Panc1 (cell line): ENCODE data around the gene CAMSAP2. TPM values are rescaled to one million over a fixed set of nuclear protein-coding genes. Genes with fewer than 3 reads are reported as not detected.

Experiments used
- ATAC-seq: fragments of 200-7000 bp; cut with Tn5 transposase; 2 replicates; pipeline ENCODE4 v1.9.1; 2020; ENCODE audit warnings: mild to moderate bottlenecking, moderate library complexity
- BruUV-seq: library from RNA; stranded (reverse); fragments of 400-500 nt; replicated peaks from 2 replicates; lab custom pipeline; 2021; lab: Mats Ljungman, UMichigan
- CTCF ChIA-PET: fragments of 300-600 bp; sonication (Branson Sonifier 250); formaldehyde crosslinking; loops from one replicate; lab custom pipeline; 2022; ENCODE audit warnings: antibody characterized with exemption; lab: Charles Lee
- POLR2A ChIA-PET: fragments of 300-600 bp; sonication (Branson Sonifier 250); formaldehyde crosslinking; loops from one replicate; lab custom pipeline; 2022; ENCODE audit warnings: antibody characterized with exemption; lab: Charles Lee
- DNase-seq: peaks from one replicate; pipeline ENCODE4 v3.0.0-alpha.2; 2010; ENCODE audit warnings: low read depth, low spot score
- H3K27ac ChIP-seq: 2 replicates; pipeline ENCODE4 v1.5.1; 2011; ENCODE audit warnings: mild to moderate bottlenecking, low read length, inconsistent platforms
- H3K27me3 ChIP-seq: fragments of 200-500 bp; sonication (Bioruptor generic); 2 replicates; pipeline ENCODE4 v1.6.0; 2014; ENCODE audit warnings: low read length, inconsistent platforms; ENCODE audit not compliant: control insufficient read depth, insufficient read depth
- H3K36me3 ChIP-seq: fragments of 200-500 bp; sonication (Bioruptor generic); 2 replicates; pipeline ENCODE4 v1.5.1; 2014; ENCODE audit warnings: inconsistent platforms, mild to moderate bottlenecking, low read length, moderate library complexity; ENCODE audit not compliant: control insufficient read depth, insufficient read depth
- H3K4me1 ChIP-seq: 2 replicates; pipeline ENCODE4 v1.5.1; 2011; ENCODE audit warnings: inconsistent platforms, mild to moderate bottlenecking, low read length, moderate library complexity; ENCODE audit not compliant: control insufficient read depth, insufficient read depth
- H3K4me3 ChIP-seq, 2 experiments: 2 replicates each; pipeline ENCODE4 v1.5.1; 2011 to 2012; ENCODE audit warnings: low read depth in 2 of 2, low read length in 2 of 2, mild to moderate bottlenecking in 2 of 2, inconsistent platforms in 1 of 2, moderate library complexity in 1 of 2
- H3K9me3 ChIP-seq: fragments of 200-500 bp; sonication (Bioruptor generic); 2 replicates; pipeline ENCODE4 v1.5.1; 2014; ENCODE audit warnings: low read depth, mild to moderate bottlenecking, inconsistent platforms, low read length, moderate library complexity; ENCODE audit not compliant: control insufficient read depth, insufficient read depth
- POLR2AphosphoS5 ChIP-seq: IDR thresholded peaks from 2 replicates; pipeline ENCODE4 v1.6.1; 2012; ENCODE audit warnings: mild to moderate bottlenecking, low read depth, low read length, moderate library complexity
- SIN3A ChIP-seq: IDR thresholded peaks from 2 replicates; pipeline ENCODE4 v1.6.1; 2012; ENCODE audit warnings: low read depth, mild to moderate bottlenecking, low read length, moderate library complexity, borderline replicate concordance; ENCODE audit not compliant: insufficient read depth
- TCF7L2 ChIP-seq: IDR thresholded peaks from 2 replicates; pipeline ENCODE4 v1.6.1; 2011; ENCODE audit warnings: mild to moderate bottlenecking, low read depth, low read length, inconsistent platforms
- in situ Hi-C: cut with HindIII; loops from 2 replicates; pipeline ENCODE4 v1.10.0; 2016; ENCODE audit warnings: low sequenced_read_pairs, low pct_unique_long_range_greater_than_20kb
- intact Hi-C: fragments of 100-400 bp; cut with micrococcal nuclease; formaldehyde crosslinking; loops from one replicate; pipeline ENCODE4 v1.10.0; 2022; ENCODE audit not compliant: unreplicated experiment
- total RNA-seq: library from RNA; stranded (reverse); gene quantifications from one replicate; pipeline ENCODE4 v1.2.1, GENCODE V29; 2021; ENCODE audit not compliant: unreplicated experiment
- TF ChIP-seq, protein P1 (sequence below), 2 experiments: IDR thresholded peaks; 2 replicates each; pipeline ENCODE4 v1.6.1; 2011 to 2012; ENCODE audit warnings: low read depth in 2 of 2, control low read depth in 1 of 2, low read length in 1 of 2, mild to moderate bottlenecking in 1 of 2, moderate library complexity in 1 of 2; ENCODE audit not compliant: insufficient read depth in 1 of 2
- TF ChIP-seq, protein P2 (sequence below): fragments of 450-650 bp; IDR thresholded peaks from 2 replicates; pipeline ENCODE4 v1.5.1; 2017; ENCODE audit warnings: mild to moderate bottlenecking

Gene CAMSAP2
- total RNA-seq, 1 experiment from 2014 or later = 40.1 TPM

DNA sequence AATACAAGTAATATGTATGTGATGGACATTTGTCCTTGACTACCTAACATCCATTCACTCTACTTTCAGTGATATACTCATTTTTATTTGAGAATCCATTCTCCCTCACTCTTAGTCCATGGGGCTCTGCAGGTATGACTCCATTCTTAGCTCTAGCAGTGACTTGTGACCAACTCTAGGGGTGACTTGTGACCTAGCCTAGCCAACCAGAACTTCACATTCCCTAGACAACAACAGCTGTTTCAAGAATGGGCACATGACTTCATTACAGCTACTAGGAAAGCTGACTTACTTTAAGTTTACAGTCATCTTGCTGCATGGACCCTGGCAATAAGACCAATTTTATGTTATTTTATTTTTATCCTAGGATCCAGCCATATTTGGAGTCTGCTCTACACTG, 45.4 kb upstream of the CAMSAP2 start:
- ChIA-PET CTCF (interaction anchor here (0.5 kb wide), 1 partner anchor 71 kb away, joined by 3 read pairs; no protein-coding TSS in a partner anchor), POLR2A (no interaction called here)
- DNase-seq (no peak), ATAC-seq (no peak)
- no peaks in the 10 kb centered on the region for H3K36me3 ChIP-seq
- in situ Hi-C loops (no loop called here), intact Hi-C loops (no loop called here)
- H3K4me3 ChIP-seq = no peak overlapping the region
- no TSS peak for BruUV-seq
- H3K9me3 ChIP-seq = no peaks in the 10 kb centered on the region
- TF ChIP-seq, protein P1, sequence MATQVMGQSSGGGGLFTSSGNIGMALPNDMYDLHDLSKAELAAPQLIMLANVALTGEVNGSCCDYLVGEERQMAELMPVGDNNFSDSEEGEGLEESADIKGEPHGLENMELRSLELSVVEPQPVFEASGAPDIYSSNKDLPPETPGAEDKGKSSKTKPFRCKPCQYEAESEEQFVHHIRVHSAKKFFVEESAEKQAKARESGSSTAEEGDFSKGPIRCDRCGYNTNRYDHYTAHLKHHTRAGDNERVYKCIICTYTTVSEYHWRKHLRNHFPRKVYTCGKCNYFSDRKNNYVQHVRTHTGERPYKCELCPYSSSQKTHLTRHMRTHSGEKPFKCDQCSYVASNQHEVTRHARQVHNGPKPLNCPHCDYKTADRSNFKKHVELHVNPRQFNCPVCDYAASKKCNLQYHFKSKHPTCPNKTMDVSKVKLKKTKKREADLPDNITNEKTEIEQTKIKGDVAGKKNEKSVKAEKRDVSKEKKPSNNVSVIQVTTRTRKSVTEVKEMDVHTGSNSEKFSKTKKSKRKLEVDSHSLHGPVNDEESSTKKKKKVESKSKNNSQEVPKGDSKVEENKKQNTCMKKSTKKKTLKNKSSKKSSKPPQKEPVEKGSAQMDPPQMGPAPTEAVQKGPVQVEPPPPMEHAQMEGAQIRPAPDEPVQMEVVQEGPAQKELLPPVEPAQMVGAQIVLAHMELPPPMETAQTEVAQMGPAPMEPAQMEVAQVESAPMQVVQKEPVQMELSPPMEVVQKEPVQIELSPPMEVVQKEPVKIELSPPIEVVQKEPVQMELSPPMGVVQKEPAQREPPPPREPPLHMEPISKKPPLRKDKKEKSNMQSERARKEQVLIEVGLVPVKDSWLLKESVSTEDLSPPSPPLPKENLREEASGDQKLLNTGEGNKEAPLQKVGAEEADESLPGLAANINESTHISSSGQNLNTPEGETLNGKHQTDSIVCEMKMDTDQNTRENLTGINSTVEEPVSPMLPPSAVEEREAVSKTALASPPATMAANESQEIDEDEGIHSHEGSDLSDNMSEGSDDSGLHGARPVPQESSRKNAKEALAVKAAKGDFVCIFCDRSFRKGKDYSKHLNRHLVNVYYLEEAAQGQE (IDR thresholded peaks at IDR 0.05; ENCODE audit: insufficient read depth in 1 of 2, low read depth in 2 of 2, low read length in 1 of 2) = no peak
- TF ChIP-seq SIN3A = no peak
- TF ChIP-seq TCF7L2 = no peak
- TF ChIP-seq POLR2AphosphoS5 = no peak
- TF ChIP-seq, protein P2, sequence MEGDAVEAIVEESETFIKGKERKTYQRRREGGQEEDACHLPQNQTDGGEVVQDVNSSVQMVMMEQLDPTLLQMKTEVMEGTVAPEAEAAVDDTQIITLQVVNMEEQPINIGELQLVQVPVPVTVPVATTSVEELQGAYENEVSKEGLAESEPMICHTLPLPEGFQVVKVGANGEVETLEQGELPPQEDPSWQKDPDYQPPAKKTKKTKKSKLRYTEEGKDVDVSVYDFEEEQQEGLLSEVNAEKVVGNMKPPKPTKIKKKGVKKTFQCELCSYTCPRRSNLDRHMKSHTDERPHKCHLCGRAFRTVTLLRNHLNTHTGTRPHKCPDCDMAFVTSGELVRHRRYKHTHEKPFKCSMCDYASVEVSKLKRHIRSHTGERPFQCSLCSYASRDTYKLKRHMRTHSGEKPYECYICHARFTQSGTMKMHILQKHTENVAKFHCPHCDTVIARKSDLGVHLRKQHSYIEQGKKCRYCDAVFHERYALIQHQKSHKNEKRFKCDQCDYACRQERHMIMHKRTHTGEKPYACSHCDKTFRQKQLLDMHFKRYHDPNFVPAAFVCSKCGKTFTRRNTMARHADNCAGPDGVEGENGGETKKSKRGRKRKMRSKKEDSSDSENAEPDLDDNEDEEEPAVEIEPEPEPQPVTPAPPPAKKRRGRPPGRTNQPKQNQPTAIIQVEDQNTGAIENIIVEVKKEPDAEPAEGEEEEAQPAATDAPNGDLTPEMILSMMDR = no peak
- H3K4me1 ChIP-seq = no peaks in the 10 kb centered on the region
- H3K27ac ChIP-seq = no peak overlapping the region
- no peaks in the 10 kb centered on the region for H3K27me3 ChIP-seq

DNA sequence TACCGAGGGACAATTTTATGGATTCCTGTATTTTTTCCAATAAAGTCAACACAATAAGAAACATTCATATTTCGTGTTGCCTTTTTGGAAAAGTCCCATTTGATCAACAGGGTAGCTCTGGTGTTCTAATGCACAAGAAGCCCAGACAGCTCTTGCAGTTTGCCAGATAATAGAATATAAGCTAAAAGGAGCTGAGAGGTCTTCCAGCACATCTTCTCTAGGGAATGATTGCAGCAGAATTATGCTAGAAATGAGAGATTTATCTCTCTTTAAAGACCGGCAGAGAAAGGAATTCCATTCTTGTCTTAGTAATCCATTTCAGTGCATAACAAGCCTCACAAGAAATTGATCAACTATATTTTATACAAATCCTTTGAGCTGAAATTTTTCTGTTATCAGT, 44.0 kb upstream of the CAMSAP2 start:
- no peak for DNase-seq
- ATAC-seq = no peak
- Histone ChIP-seq H3K4me3 (no peak overlapping the region), H3K36me3 (no peaks in the 10 kb centered on the region), H3K9me3 (no peaks in the 10 kb centered on the region), H3K4me1 (no peaks in the 10 kb centered on the region), H3K27ac (no peak overlapping the region), H3K27me3 (no peaks in the 10 kb centered on the region)
- in situ Hi-C loops = no loop called here
- no TSS peak for BruUV-seq
- intact Hi-C loops = no loop called here
- CTCF ChIA-PET = no interaction called here
- TF ChIP-seq SIN3A = no peak
- no peak for TF ChIP-seq POLR2AphosphoS5
- TF ChIP-seq, protein P2 = no peak
- TF ChIP-seq TCF7L2 = no peak
- TF ChIP-seq, protein P1 (IDR thresholded peaks at IDR 0.05; ENCODE audit: insufficient read depth in 1 of 2, low read depth in 2 of 2, low read length in 1 of 2) = no peak
- POLR2A ChIA-PET = no interaction called here
